Liver (tissue), 3 donors: ENCODE measurements around the gene CCDC9B.

Source experiments
- EGR1 ChIP-seq, 2 donors: IDR thresholded peaks; 2 replicates each; pipeline ENCODE4 v1.6.1; 2016 to 2018; ENCODE audit warnings: antibody characterized with exemption in 2 of 2, low read depth in 2 of 2
- FOXA2 ChIP-seq: IDR thresholded peaks from 2 replicates; pipeline ENCODE4 v1.6.1; 2016; ENCODE audit warnings: antibody characterized with exemption
- RAD21 ChIP-seq, 2 donors: IDR thresholded peaks; 2 replicates each; pipeline ENCODE4 v1.6.1; 2016; ENCODE audit warnings: antibody characterized with exemption in 2 of 2, mild to moderate bottlenecking in 2 of 2
- RXRA ChIP-seq, 2 donors: IDR thresholded peaks; 2 replicates each; pipeline ENCODE4 v1.6.1; 2017 to 2018; ENCODE audit warnings: antibody characterized with exemption in 2 of 2, mild to moderate bottlenecking in 1 of 2
- SP1 ChIP-seq: IDR thresholded peaks from 2 replicates; pipeline ENCODE4 v1.6.1; 2018; ENCODE audit warnings: antibody characterized with exemption, mild to moderate bottlenecking
- TAF1 ChIP-seq: conservative IDR thresholded peaks from 2 replicates; pipeline ENCODE4 v1.6.1; 2016; ENCODE audit warnings: antibody characterized with exemption, mild to moderate bottlenecking
- YY1 ChIP-seq: IDR thresholded peaks from 2 replicates; pipeline ENCODE4 v1.6.1; 2016; ENCODE audit warnings: antibody characterized with exemption, mild to moderate bottlenecking
- TF ChIP-seq, protein P1 (sequence below): fragments of 150-350 bp; IDR thresholded peaks from 2 replicates; pipeline ENCODE4 v1.5.1; 2017; ENCODE audit warnings: improper control_type of control experiment, low read depth, low read length; ENCODE audit not compliant: missing input control
- TF ChIP-seq, protein P2 (sequence below): IDR thresholded peaks from 2 replicates; pipeline ENCODE4 v1.6.1; 2016; ENCODE audit warnings: antibody characterized with exemption
- TF ChIP-seq, protein P3 (sequence below): IDR thresholded peaks from 2 replicates; pipeline ENCODE4 v1.6.1; 2016; ENCODE audit warnings: antibody characterized with exemption, mild to moderate bottlenecking
- TF ChIP-seq, protein P4 (sequence below): IDR thresholded peaks from 2 replicates; pipeline ENCODE4 v1.6.1; 2016; ENCODE audit warnings: antibody characterized with exemption
- donor health status: healthy.
- donor health status: healthy.

DNA sequence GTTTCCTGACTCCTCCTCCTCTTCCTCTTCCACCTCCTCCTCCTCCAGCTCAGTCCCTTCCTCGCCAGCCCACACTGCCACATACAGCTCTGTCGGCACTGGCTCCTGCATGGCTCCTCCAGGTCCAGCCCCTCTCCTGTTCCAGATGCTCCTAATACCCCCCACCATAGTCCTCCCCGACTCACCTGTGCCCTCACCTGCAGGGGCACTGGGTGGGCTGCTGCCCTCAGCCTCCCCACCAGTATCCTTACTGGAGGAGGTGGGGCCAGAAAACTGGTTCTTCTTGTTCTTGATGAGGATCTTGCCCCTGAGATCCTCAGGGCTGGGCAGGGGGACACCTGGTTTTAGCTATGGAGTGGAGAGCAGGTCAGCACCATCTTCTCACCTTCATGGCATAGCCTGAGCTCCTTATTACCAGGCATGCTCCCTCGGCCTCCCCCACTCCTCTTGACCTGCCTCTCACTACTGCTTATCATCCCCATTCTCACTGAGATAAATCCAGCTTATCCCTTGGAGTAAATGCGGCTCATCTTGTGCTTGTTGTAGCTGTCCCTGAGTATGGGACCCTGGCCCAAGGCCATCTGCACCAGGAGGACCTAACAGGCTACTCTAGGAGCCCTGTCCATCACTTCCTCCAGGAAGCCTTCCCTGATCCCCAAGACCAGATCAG, 44.0 kb downstream of the CCDC9B start:
- TF ChIP-seq, protein P1, sequence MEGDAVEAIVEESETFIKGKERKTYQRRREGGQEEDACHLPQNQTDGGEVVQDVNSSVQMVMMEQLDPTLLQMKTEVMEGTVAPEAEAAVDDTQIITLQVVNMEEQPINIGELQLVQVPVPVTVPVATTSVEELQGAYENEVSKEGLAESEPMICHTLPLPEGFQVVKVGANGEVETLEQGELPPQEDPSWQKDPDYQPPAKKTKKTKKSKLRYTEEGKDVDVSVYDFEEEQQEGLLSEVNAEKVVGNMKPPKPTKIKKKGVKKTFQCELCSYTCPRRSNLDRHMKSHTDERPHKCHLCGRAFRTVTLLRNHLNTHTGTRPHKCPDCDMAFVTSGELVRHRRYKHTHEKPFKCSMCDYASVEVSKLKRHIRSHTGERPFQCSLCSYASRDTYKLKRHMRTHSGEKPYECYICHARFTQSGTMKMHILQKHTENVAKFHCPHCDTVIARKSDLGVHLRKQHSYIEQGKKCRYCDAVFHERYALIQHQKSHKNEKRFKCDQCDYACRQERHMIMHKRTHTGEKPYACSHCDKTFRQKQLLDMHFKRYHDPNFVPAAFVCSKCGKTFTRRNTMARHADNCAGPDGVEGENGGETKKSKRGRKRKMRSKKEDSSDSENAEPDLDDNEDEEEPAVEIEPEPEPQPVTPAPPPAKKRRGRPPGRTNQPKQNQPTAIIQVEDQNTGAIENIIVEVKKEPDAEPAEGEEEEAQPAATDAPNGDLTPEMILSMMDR, result no peak
- no peak for TF ChIP-seq YY1
- TF ChIP-seq, protein P2, sequence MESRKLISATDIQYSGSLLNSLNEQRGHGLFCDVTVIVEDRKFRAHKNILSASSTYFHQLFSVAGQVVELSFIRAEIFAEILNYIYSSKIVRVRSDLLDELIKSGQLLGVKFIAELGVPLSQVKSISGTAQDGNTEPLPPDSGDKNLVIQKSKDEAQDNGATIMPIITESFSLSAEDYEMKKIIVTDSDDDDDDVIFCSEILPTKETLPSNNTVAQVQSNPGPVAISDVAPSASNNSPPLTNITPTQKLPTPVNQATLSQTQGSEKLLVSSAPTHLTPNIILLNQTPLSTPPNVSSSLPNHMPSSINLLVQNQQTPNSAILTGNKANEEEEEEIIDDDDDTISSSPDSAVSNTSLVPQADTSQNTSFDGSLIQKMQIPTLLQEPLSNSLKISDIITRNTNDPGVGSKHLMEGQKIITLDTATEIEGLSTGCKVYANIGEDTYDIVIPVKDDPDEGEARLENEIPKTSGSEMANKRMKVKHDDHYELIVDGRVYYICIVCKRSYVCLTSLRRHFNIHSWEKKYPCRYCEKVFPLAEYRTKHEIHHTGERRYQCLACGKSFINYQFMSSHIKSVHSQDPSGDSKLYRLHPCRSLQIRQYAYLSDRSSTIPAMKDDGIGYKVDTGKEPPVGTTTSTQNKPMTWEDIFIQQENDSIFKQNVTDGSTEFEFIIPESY, result no peak
- TF ChIP-seq RXRA (IDR thresholded peaks at IDR 0.05), result no peak
- TF ChIP-seq TAF1, result no peak
- TF ChIP-seq RAD21 (IDR thresholded peaks at IDR 0.05), result no peak
- TF ChIP-seq SP1, result no peak
- TF ChIP-seq, protein P3, sequence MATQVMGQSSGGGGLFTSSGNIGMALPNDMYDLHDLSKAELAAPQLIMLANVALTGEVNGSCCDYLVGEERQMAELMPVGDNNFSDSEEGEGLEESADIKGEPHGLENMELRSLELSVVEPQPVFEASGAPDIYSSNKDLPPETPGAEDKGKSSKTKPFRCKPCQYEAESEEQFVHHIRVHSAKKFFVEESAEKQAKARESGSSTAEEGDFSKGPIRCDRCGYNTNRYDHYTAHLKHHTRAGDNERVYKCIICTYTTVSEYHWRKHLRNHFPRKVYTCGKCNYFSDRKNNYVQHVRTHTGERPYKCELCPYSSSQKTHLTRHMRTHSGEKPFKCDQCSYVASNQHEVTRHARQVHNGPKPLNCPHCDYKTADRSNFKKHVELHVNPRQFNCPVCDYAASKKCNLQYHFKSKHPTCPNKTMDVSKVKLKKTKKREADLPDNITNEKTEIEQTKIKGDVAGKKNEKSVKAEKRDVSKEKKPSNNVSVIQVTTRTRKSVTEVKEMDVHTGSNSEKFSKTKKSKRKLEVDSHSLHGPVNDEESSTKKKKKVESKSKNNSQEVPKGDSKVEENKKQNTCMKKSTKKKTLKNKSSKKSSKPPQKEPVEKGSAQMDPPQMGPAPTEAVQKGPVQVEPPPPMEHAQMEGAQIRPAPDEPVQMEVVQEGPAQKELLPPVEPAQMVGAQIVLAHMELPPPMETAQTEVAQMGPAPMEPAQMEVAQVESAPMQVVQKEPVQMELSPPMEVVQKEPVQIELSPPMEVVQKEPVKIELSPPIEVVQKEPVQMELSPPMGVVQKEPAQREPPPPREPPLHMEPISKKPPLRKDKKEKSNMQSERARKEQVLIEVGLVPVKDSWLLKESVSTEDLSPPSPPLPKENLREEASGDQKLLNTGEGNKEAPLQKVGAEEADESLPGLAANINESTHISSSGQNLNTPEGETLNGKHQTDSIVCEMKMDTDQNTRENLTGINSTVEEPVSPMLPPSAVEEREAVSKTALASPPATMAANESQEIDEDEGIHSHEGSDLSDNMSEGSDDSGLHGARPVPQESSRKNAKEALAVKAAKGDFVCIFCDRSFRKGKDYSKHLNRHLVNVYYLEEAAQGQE, result no peak
- TF ChIP-seq EGR1 (IDR thresholded peaks at IDR 0.05; ENCODE audit: low read depth in 2 of 2), result no peak
- TF ChIP-seq, protein P4, sequence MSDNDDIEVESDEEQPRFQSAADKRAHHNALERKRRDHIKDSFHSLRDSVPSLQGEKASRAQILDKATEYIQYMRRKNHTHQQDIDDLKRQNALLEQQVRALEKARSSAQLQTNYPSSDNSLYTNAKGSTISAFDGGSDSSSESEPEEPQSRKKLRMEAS, result no peak
- TF ChIP-seq FOXA2, result no peak
